ENCODE data around the gene DDX17.

The DDX17 gene

GRCh38 chr22:38450234-38450797 is 55.8 kb downstream of the DDX17 start:
- TF ChIP-seq EZH2 (optimal IDR thresholded peaks at IDR 0.05; ENCODE audit: low read depth, low read length) (no peak), CTCF (IDR thresholded peaks at IDR 0.05; ENCODE audit: low read length) (no peak), EZH2phosphoT487 (IDR thresholded peaks at IDR 0.05; ENCODE audit: low read length) (no peak)
- peaks cover 59% of the 10 kb centered on the region for H3K27me3 ChIP-seq (replicated peaks; ENCODE audit: insufficient read depth, low read length)
- H3K79me2 ChIP-seq (ENCODE audit: low read length): no peaks in the 10 kb centered on the region
- no peak overlapping the region for H2AFZ ChIP-seq (ENCODE audit: low read length)
- H3K4me1 ChIP-seq (ENCODE audit: low read length): no peaks in the 10 kb centered on the region
- no peak overlapping the region for H3K4me2 ChIP-seq (ENCODE audit: low read depth, low read length)
- H3F3A ChIP-seq (ENCODE audit: insufficient read depth, low read length): no peaks in the 10 kb centered on the region
- H3K9me2 ChIP-seq (replicated peaks; ENCODE audit: insufficient read depth, low read length): no peaks in the 10 kb centered on the region
- no peak for DNase-seq
- H3K9me3 ChIP-seq (replicated peaks; ENCODE audit: insufficient read depth, low read length): no peaks in the 10 kb centered on the region
- no peak overlapping the region for H3K4me3 ChIP-seq (ENCODE audit: low read length)
- H4K20me1 ChIP-seq (ENCODE audit: insufficient read depth, low read length): no peaks in the 10 kb centered on the region
- H3K27ac ChIP-seq (ENCODE audit: low read length): no peak overlapping the region
- H3K36me3 ChIP-seq (replicated peaks; ENCODE audit: insufficient read depth, low read length): no peaks in the 10 kb centered on the region
- H3K9ac ChIP-seq (ENCODE audit: low read length): no peak overlapping the region

GRCh38 chr22:38449776-38450175 is 56.3 kb downstream of the DDX17 start:
- H3K4me1 ChIP-seq (ENCODE audit: low read length): no peaks in the 10 kb centered on the region
- H3K4me2 ChIP-seq (ENCODE audit: low read depth, low read length): no peak overlapping the region
- H3K79me2 ChIP-seq (ENCODE audit: low read length): no peaks in the 10 kb centered on the region
- no peak overlapping the region for H3K4me3 ChIP-seq (ENCODE audit: low read length)
- H2AFZ ChIP-seq (ENCODE audit: low read length): no peak overlapping the region
- no peaks in the 10 kb centered on the region for H3F3A ChIP-seq (ENCODE audit: insufficient read depth, low read length)
- no peaks in the 10 kb centered on the region for H3K9me3 ChIP-seq (replicated peaks; ENCODE audit: insufficient read depth, low read length)
- H4K20me1 ChIP-seq (ENCODE audit: insufficient read depth, low read length): no peaks in the 10 kb centered on the region
- TF ChIP-seq CTCF (IDR thresholded peaks at IDR 0.05; ENCODE audit: low read length) (no peak), EZH2 (optimal IDR thresholded peaks at IDR 0.05; ENCODE audit: low read depth, low read length) (no peak), EZH2phosphoT487 (IDR thresholded peaks at IDR 0.05; ENCODE audit: low read length) (no peak)
- no peak overlapping the region for H3K27ac ChIP-seq (ENCODE audit: low read length)
- no peaks in the 10 kb centered on the region for H3K36me3 ChIP-seq (replicated peaks; ENCODE audit: insufficient read depth, low read length)
- H3K9me2 ChIP-seq (replicated peaks; ENCODE audit: insufficient read depth, low read length): no peaks in the 10 kb centered on the region
- H3K27me3 ChIP-seq (replicated peaks; ENCODE audit: insufficient read depth, low read length): peaks cover 63% of the 10 kb centered on the region
- no peak for DNase-seq
- no peak overlapping the region for H3K9ac ChIP-seq (ENCODE audit: low read length)

GRCh38 chr22:38448945-38449745 is 57.0 kb downstream of the DDX17 start:
- Histone ChIP-seq H4K20me1 (ENCODE audit: insufficient read depth, low read length) (no peaks in the 10 kb centered on the region), H3F3A (ENCODE audit: insufficient read depth, low read length) (no peaks in the 10 kb centered on the region), H3K9ac (ENCODE audit: low read length) (no peak overlapping the region), H3K4me2 (ENCODE audit: low read depth, low read length) (no peak overlapping the region), H3K27ac (ENCODE audit: low read length) (no peak overlapping the region), H3K9me3 (replicated peaks; ENCODE audit: insufficient read depth, low read length) (no peaks in the 10 kb centered on the region), H3K9me2 (replicated peaks; ENCODE audit: insufficient read depth, low read length) (no peaks in the 10 kb centered on the region), H3K36me3 (replicated peaks; ENCODE audit: insufficient read depth, low read length) (no peaks in the 10 kb centered on the region), H3K27me3 (replicated peaks; ENCODE audit: insufficient read depth, low read length) (peaks cover 66% of the 10 kb centered on the region), H3K4me1 (ENCODE audit: low read length) (no peaks in the 10 kb centered on the region), H3K79me2 (ENCODE audit: low read length) (no peaks in the 10 kb centered on the region), H3K4me3 (ENCODE audit: low read length) (no peak overlapping the region), H2AFZ (ENCODE audit: low read length) (no peak overlapping the region)
- TF ChIP-seq EZH2phosphoT487 (IDR thresholded peaks at IDR 0.05; ENCODE audit: low read length): no peak
- TF ChIP-seq EZH2 (optimal IDR thresholded peaks at IDR 0.05; ENCODE audit: low read depth, low read length): no peak
- TF ChIP-seq CTCF (IDR thresholded peaks at IDR 0.05; ENCODE audit: low read length): no peak
- no peak for DNase-seq
